HG02943 (cell line): ENCODE data around the gene NPR3.

Experiments
- ATAC-seq: cut with Tn5 transposase; IDR thresholded peaks from one replicate; pipeline ENCODE4 v1.9.1; 2021; ENCODE audit warnings: mild to moderate bottlenecking, low read depth, moderate library complexity; ENCODE audit not compliant: unreplicated experiment

The NPR3 gene

DNA sequence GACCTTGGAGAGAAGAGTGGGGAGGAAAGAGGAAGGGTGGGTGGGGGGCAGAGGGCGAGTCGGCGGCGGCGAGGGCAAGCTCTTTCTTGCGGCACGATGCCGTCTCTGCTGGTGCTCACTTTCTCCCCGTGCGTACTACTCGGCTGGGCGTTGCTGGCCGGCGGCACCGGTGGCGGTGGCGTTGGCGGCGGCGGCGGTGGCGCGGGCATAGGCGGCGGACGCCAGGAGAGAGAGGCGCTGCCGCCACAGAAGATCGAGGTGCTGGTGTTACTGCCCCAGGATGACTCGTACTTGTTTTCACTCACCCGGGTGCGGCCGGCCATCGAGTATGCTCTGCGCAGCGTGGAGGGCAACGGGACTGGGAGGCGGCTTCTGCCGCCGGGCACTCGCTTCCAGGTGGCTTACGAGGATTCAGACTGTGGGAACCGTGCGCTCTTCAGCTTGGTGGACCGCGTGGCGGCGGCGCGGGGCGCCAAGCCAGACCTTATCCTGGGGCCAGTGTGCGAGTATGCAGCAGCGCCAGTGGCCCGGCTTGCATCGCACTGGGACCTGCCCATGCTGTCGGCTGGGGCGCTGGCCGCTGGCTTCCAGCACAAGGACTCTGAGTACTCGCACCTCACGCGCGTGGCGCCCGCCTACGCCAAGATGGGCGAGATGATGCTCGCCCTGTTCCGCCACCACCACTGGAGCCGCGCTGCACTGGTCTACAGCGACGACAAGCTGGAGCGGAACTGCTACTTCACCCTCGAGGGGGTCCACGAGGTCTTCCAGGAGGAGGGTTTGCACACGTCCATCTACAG, 760 bp downstream of the NPR3 start:
- no peak for ATAC-seq

GRCh38 chr5:32712481-32713360, 1.6 kb downstream of the NPR3 start:
- ATAC-seq, result no peak

GRCh38 chr5:32713361-32713769, 2.2 kb downstream of the NPR3 start:
- ATAC-seq, result no peak

- no peak for ATAC-seq
Observed at GRCh38 chr5:32713770-32714381, 2.8 kb downstream of the NPR3 start.

DNA sequence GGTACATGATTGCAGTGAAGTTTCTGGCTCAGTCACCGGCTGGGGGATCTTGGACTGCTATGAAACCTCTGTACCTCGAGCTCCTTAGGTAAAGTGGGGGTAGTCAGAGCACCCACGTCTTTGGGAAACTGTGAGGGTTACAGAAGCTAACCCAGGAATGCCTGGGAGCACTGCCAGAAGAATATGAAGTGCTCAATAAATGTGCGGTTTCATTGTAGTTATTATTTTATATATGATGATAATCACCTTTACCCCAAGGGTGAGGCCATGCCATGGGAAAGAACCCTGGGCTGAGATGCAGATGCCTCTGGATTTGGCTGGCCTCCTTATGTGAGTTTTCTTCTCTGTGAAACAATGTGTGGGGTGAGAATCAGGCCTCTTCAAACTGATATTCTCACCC, 3.7 kb downstream of the NPR3 start:
- no peak for ATAC-seq

DNA sequence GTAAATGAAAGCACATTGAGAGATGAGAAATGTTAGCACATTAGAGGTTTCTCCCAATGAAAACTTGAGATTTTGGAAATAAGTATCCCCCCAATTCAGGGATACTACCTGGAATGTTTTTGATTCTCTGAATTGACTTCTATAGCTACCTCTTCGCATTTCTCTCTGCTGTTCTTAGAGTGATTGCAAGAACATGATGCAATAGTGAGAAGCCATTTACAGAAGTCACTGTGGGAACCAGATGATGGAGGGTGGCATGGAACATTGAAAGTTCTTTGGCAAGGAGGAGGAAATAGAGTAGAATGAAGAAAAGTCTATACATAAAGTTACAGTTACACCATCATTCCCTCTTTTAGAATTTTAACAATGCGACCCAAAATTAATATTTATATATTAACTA, 9.2 kb downstream of the NPR3 start:
- no peak for ATAC-seq

- ATAC-seq, result no peak
Observed at GRCh38 chr5:32721626-32722025, 10.5 kb downstream of the NPR3 start.

DNA sequence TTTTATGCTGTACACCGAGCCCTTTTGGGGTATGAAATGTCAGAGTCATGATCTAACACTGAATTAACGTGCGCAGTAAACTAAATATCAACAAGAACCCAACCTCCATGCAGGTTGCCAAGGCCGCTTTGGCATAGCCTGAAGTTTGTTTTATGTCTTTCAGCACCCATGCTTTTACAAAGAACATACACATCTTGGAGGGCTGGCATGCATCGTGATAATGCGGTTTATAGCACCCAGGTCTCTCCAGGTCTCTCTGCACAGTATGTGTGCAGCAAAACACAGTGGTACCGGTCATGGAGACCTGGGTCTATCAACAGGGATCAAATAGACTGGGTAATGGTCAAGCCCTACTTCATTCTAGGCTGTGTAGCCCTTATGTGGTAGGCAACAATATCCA, 11.8 kb downstream of the NPR3 start:
- no peak for ATAC-seq

DNA sequence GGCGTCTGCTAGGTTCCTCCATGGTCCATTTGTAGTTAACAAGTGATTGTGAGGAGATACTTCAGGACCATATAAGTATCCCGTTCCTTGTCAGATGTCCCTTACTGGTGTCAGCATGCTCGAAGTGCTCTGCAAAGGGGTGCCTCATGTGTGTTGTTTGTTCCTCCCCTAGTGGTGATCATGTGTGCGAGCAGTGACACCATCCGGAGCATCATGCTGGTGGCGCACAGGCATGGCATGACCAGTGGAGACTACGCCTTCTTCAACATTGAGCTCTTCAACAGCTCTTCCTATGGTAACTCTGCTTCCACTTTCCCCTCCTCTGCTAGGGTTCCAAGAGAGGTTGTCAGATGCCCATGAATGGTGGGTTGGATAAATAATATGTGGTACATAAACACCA, 13.4 kb downstream of the NPR3 start:
- no peak for ATAC-seq

- no peak for ATAC-seq
Observed at GRCh38 chr5:32726086-32726557, 15.0 kb downstream of the NPR3 start.

GRCh38 chr5:32729651-32730050, 18.5 kb downstream of the NPR3 start:
- no peak for ATAC-seq

DNA sequence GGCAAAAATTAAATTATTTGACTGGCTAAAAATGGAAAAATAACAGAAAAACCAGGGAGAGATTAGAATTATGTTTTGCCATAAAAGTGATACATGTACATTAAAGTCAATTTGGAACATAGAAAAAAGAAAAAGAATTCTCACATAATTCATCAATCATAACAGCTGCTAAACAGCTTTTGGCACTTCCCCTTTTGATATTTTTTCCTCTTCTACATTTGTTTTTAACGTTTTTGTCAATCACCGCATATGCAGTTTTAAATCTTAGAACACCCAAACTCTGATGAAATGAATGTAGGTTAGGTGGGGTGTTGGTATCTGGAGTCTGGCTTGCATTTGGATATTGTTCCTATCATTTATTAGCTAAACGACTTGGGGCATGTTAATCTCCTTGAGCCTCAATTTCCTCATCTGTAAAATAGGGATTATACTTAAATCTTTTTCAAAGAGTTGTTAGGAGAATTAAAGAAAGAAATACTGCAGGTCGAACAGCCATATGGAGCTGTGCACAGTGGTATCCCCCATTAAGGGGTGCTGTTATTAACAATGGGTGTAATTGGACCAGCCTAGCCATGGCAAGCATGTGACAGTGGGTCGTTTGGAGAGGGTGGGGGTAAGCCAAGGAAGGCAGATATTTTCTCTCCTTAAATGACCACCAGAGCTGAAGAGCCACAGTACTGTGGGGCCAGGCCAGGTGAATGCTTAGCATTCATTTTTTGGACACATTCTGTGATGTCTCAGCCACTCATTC, 22.6 kb downstream of the NPR3 start:
- no peak for ATAC-seq

DNA sequence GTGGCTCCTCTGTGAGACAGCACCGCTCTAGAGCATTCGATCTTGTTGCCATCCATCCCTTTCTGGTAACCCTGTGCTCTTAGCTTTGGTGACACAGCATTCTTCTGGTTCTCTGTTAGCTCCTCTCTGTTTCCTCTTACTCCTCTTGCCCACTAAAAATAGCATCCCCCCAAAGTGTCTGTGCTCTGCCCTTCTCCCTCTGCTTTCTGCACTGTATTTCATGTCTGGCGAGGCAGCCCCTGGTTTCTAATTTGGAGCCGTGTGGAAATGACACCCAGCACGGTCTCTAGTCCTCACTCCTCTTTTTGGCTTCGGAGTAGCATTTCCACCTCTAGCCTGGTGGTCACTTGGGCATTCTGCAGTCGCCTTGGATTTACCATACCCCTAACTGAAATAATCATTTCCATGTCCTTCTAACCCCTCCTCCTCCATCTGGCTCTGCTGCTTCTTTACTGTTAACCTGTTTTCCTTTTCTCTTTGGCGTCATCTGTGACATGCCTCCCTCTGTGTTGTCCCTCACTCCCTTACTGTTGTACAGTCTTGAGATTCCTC, 23.8 kb downstream of the NPR3 start:
- no peak for ATAC-seq

DNA sequence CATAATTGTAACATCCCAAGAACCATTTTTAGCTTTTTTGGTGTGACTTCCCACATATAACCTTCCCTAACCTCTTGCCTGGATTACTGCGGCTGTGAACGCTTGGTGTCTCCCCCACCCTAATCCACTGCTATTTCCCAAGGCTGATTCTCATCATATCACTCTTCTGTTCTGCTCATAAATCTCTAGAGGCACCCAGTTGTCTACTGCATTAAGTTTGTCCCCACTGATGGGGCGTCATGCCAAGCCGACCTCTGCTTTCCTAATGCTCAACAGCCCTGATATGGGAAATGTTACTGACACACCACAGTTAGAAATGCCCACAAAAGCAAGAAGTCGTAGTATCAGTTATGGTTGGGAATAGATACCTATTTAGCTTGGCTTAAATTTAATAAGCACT, 24.4 kb downstream of the NPR3 start:
- ATAC-seq, result no peak

DNA sequence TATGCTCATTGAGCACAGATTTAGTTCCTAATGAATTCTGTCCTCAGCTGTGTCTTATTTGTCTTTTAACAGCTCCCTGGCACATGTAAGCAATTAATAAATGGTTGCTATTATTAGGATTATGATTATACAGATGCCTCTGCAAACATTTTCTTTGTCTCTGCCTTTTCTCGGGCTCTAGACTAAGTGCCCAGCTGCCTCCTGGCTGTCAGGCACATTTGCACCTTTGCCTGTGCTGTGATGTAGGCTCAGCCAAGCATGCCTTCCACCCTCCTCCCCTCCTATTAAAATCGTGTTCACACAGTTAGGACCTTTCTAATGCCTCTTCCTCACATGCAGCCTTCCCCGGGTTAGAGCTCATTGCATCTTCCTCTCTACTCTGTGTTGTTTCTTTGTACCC, 25.7 kb downstream of the NPR3 start:
- ATAC-seq, result no peak

DNA sequence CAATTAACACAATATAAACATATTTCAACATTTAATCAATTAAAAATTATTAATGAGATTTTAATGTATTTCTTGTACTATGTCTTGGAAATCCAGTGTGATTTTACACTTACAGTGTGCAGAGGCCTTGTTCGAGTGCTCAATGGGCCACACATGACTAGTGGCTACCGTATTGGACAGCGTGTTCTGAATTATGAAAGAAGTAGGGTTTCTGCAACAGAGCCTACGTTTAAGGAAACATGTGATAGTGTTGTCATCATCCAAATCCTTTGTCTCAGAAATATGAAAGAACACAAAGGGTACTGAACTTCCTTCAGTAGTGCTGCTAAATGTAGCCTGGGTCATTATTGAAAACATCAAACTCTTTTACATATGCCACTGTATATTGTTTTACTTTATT, 29.5 kb downstream of the NPR3 start:
- no peak for ATAC-seq

GRCh38 chr5:32745317-32745716, 34.2 kb downstream of the NPR3 start:
- ATAC-seq, result no peak

DNA sequence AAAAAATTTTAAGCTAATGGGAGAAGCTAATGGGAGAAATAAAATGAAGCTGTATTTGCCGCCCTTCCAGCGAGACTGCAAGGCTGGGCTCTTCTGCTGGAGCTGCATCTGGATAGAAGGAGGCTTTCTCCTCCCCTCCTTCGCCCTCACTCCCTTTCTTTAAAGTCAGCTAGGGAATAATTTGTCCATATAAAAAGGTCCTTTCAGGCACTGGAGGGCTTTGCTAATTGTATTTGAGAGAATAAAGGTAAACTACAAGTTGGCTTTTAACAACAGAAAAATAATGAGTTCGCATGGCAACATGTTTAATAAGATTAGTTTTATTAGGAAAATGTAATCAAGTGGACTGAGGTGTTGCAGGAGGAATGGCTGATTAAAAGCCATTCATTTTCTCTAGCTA, 41.3 kb downstream of the NPR3 start:
- no peak for ATAC-seq

DNA sequence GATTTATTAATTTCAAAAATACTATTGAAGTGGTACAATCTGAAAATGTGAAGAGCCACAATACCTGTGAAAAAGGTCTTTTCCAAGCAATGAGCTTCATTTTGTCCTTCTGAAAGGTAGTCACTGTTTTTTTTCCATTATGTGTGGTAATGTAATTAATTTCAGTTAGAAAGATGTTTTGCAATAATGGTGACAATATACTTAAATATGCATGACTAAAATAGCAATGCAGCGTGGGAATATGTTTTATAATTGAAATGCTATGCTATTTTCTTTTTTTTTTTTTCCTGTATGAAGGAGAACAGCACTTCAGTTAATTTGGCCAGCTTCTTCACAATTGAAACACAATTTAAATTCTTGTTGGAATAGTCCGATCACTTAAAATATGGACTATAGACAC, 41.9 kb downstream of the NPR3 start:
- ATAC-seq, result no peak

DNA sequence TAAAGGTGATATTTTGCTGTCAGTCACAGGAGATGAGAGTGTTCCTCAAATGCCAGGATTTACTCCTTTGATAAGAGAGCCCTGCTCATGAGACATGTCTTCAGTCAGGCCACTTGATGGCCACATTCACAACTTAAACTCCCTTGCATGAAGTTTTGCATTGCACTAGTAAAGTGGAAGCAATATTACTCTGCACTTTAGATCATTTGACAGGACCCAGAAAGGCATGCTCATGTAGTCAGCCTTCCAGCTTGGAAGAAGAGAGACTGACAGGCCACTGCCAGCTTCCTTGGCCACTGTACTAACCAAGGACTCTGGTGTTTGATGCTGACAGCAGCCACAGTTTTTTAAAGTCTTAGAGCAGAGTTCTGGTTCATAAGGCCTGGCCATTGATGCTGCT, 42.6 kb downstream of the NPR3 start:
- ATAC-seq, result no peak
